PC-9 (cell line): ENCODE measurements around the gene IRS2. TPM values are rescaled to one million over a fixed set of nuclear protein-coding genes. Genes with fewer than 3 reads are reported as not detected.
"Not testable (repeated sequence)": the region's sequence is repeated elsewhere in the genome, so short reads cannot be mapped to it uniquely, and the experiment has no call there.

Experiments
- BruUV-seq: library from RNA; stranded (reverse); fragments of 400-500 nt; replicated peaks from 2 replicates; lab custom pipeline; 2021; lab: Mats Ljungman, UMichigan
- CTCF ChIA-PET: fragments of 300-600 bp; sonication (Branson Sonifier 250); formaldehyde crosslinking; loops from one replicate; lab custom pipeline; 2022; ENCODE audit warnings: antibody characterized with exemption; lab: Charles Lee
- POLR2A ChIA-PET: fragments of 300-600 bp; sonication (Branson Sonifier 250); formaldehyde crosslinking; loops from one replicate; lab custom pipeline; 2022; ENCODE audit warnings: antibody characterized with exemption; ENCODE audit not compliant: unreplicated experiment; lab: Charles Lee
- DNase-seq, 2 experiments: peaks; one replicate each; pipeline versions ENCODE4 v3.0.0 to v3.0.0-alpha.2; 2015 to 2022; ENCODE audit warnings: mixed read lengths in 1 of 2
- H2AFZ ChIP-seq: fragments of 200-600 bp; sonication (generic); 2 replicates; pipeline ENCODE4 v1.8.1; 2017; ENCODE audit warnings: antibody characterized with exemption
- H3F3A ChIP-seq: fragments of 200-600 bp; sonication (generic); 2 replicates; pipeline ENCODE4 v1.8.1; 2017; ENCODE audit warnings: antibody characterized with exemption, mild to moderate bottlenecking, low read depth; ENCODE audit not compliant: insufficient read depth
- H3K27ac ChIP-seq: fragments of 200-600 bp; sonication (generic); 2 replicates; pipeline ENCODE4 v1.6.1; 2016; ENCODE audit warnings: mixed run types
- H3K27me3 ChIP-seq: fragments of 200-600 bp; sonication (generic); 2 replicates; pipeline ENCODE4 v1.6.1; 2016; ENCODE audit warnings: low read depth, mixed run types; ENCODE audit not compliant: insufficient read depth
- H3K36me3 ChIP-seq: fragments of 200-600 bp; sonication (generic); 2 replicates; pipeline ENCODE4 v1.6.1; 2016; ENCODE audit warnings: low read depth, mixed run types
- H3K4me1 ChIP-seq: fragments of 200-600 bp; sonication (generic); replicated peaks from 2 replicates; pipeline ENCODE4 v1.6.1; 2016; ENCODE audit warnings: mixed run types; ENCODE audit not compliant: insufficient read depth
- H3K4me2 ChIP-seq: fragments of 200-600 bp; sonication (generic); 2 replicates; pipeline ENCODE4 v1.6.1; 2017; ENCODE audit warnings: mixed run types
- H3K4me3 ChIP-seq: fragments of 200-600 bp; sonication (generic); 2 replicates; pipeline ENCODE4 v1.6.1; 2016; ENCODE audit warnings: mixed run types
- H3K79me2 ChIP-seq: fragments of 200-600 bp; sonication (generic); 2 replicates; pipeline ENCODE4 v1.6.1; 2017; ENCODE audit warnings: low read depth, mixed run types
- H3K9me2 ChIP-seq: fragments of 200-600 bp; sonication (generic); 2 replicates; pipeline ENCODE4 v1.8.1; 2017; ENCODE audit warnings: mild to moderate bottlenecking; ENCODE audit not compliant: insufficient read depth
- H3K9me3 ChIP-seq: fragments of 200-600 bp; sonication (generic); 2 replicates; pipeline ENCODE4 v1.8.1; 2016; ENCODE audit warnings: low read depth; ENCODE audit not compliant: insufficient read depth
- H4K20me1 ChIP-seq: fragments of 200-600 bp; sonication (generic); 2 replicates; pipeline ENCODE4 v1.8.1; 2017; ENCODE audit not compliant: insufficient read depth
- EZH2 ChIP-seq: fragments of 200-600 bp; sonication (generic); IDR thresholded peaks from 2 replicates; pipeline ENCODE4 v1.8.0; 2017; ENCODE audit warnings: antibody characterized with exemption, low read depth
- intact Hi-C: fragments of 100-400 bp; cut with micrococcal nuclease; formaldehyde crosslinking; loops from one replicate; pipeline ENCODE4 v1.10.0; 2022; ENCODE audit not compliant: unreplicated experiment
- total RNA-seq: library from RNA; stranded (reverse); gene quantifications from 2 replicates; pipeline ENCODE4 v1.2.3, GENCODE V29; 2021
- TF ChIP-seq, protein P1 (sequence below): fragments of 200-600 bp; sonication (generic); conservative IDR thresholded peaks from 2 replicates; pipeline ENCODE4 v1.6.1; 2017; ENCODE audit warnings: mixed run types, antibody characterized with exemption, mild to moderate bottlenecking, moderate library complexity

IRS2 gene
- total RNA-seq, 1 experiment from 2014 or later = 31.3 TPM

DNA sequence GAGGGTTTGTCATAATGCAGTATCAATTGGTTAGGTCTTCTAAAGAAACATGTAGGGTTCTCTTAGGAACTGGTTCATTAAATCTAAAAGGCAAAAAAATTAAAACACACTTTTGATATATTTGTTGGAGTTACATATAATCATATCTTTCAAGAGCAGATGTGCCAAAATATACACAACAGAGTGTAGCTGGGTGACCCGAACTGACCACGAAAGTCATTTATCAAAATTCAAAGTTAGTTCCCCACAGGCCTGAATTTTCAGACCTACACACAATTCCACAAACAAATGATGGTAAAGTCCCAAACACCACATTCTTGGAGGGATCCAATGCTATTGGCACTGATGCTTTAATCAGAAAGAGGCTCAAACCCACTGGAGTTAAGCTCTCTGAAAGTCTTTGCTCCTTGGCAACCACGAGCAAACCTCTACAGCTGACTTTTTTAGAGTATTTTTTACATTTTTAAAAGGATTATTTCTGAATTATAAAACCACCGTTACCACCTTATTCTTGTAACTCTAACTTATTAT is 50.9 kb downstream of the IRS2 start:
- Histone ChIP-seq H3K27me3 (no peaks in the 10 kb centered on the region), H3K9me3 (no peaks in the 10 kb centered on the region), H3K9me2 (no peaks in the 10 kb centered on the region), H3K79me2 (no peaks in the 10 kb centered on the region), H3K4me2 (no peak overlapping the region), H3K27ac (no peak overlapping the region), H3K36me3 (no peaks in the 10 kb centered on the region), H3F3A (peaks cover 6% of the 10 kb centered on the region; the same call in 1 of the 2 replicates), H3K4me3 (no peak overlapping the region), H2AFZ (no peak overlapping the region), H4K20me1 (no peaks in the 10 kb centered on the region), H3K4me1 (peaks cover 18% of the 10 kb centered on the region)
- ChIA-PET POLR2A (no interaction called here), CTCF (no interaction called here)
- DNase-seq = no peak
- intact Hi-C loops = no loop called here
- TF ChIP-seq, protein P1, sequence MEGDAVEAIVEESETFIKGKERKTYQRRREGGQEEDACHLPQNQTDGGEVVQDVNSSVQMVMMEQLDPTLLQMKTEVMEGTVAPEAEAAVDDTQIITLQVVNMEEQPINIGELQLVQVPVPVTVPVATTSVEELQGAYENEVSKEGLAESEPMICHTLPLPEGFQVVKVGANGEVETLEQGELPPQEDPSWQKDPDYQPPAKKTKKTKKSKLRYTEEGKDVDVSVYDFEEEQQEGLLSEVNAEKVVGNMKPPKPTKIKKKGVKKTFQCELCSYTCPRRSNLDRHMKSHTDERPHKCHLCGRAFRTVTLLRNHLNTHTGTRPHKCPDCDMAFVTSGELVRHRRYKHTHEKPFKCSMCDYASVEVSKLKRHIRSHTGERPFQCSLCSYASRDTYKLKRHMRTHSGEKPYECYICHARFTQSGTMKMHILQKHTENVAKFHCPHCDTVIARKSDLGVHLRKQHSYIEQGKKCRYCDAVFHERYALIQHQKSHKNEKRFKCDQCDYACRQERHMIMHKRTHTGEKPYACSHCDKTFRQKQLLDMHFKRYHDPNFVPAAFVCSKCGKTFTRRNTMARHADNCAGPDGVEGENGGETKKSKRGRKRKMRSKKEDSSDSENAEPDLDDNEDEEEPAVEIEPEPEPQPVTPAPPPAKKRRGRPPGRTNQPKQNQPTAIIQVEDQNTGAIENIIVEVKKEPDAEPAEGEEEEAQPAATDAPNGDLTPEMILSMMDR = no peak
- TF ChIP-seq EZH2 = no peak
- no TSS peak for BruUV-seq

DNA sequence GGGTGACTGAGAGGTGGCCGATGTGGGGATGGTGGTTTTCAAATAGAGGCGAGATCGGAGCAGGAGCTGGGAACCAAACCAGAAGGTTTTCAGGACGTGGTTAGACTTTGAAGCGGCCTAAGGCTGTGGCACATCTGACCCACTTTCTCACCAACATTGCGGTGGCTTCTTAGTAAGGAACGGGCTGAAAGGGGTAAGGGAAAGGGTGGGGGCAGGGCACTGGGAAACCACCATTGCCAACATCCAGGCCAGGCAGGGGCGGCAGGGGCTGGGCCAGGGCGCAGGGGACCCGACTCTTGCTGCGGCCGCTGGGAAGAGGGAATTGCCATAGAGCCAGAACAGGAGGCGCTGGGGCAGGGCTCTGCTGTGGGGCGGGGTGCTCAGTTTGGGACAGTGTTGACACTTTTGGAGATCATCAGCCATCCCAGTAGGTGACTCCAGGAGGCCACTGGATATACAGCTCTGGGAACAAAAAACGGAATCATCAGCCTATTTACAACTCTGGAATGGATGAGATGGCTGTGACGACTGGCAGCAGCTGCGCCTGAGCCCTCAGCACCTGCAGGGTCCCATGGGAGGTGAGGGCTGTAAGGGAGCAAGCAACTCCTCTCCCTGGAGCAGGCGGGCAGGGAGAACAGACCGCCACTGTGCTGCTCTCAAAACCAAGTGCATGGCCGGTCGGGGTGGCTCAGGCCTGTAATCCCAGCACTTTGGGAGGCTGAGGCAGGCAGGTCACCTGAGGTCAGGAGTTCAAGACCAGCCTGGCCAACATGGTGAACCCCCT is 52.2 kb downstream of the IRS2 start:
- Histone ChIP-seq H3K4me2 (no peak overlapping the region), H3K4me3 (no peak overlapping the region), H3K9me2 (no peaks in the 10 kb centered on the region), H3K36me3 (no peaks in the 10 kb centered on the region), H3K4me1 (peaks cover 18% of the 10 kb centered on the region), H3K27ac (no peak overlapping the region), H3K9me3 (no peaks in the 10 kb centered on the region), H4K20me1 (no peaks in the 10 kb centered on the region), H3K79me2 (no peaks in the 10 kb centered on the region), H3K27me3 (no peaks in the 10 kb centered on the region), H2AFZ (no peak overlapping the region), H3F3A (peaks cover 6% of the 10 kb centered on the region; the same call in 1 of the 2 replicates)
- ChIA-PET POLR2A (no interaction called here), CTCF (no interaction called here)
- no TSS peak for BruUV-seq
- intact Hi-C loops = no loop called here
- DNase-seq = no peak
- TF ChIP-seq EZH2 = no peak
- TF ChIP-seq, protein P1 = no peak

DNA sequence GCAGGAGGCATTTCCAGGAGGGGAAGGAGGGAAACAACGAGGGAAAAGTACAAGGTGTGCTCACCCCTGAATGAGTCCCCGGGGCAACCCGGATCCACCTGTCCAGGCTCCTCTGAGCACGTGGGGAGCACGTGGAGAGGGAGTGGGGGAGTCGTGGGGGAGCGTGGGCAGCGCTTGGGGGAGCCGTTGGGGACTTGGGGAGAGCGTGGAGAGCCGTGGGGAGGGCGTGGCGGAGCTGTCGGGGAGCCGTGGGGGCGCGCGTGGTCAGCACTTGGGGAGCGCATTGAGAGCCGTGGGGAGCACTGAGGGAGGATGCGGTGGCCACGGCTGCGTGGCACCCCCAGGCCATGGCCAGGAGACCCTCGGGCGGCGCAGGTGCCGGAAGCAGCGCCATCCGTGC is 52.8 kb downstream of the IRS2 start:
- Histone ChIP-seq H3K27me3 (no peaks in the 10 kb centered on the region), H4K20me1 (no peaks in the 10 kb centered on the region), H3K4me2 (no peak overlapping the region), H3K79me2 (no peaks in the 10 kb centered on the region), H3K4me3 (no peak overlapping the region), H3K27ac (no peak overlapping the region), H3K4me1 (peaks cover 18% of the 10 kb centered on the region), H3F3A (peaks cover 6% of the 10 kb centered on the region; the same call in 1 of the 2 replicates), H3K9me3 (no peaks in the 10 kb centered on the region), H3K36me3 (no peaks in the 10 kb centered on the region), H2AFZ (no peak overlapping the region), H3K9me2 (no peaks in the 10 kb centered on the region)
- ChIA-PET POLR2A (no interaction called here), CTCF (no interaction called here)
- intact Hi-C loops = no loop called here
- DNase-seq = no peak
- BruUV-seq = no TSS peak
- TF ChIP-seq, protein P1 = no peak
- no peak for TF ChIP-seq EZH2

DNA sequence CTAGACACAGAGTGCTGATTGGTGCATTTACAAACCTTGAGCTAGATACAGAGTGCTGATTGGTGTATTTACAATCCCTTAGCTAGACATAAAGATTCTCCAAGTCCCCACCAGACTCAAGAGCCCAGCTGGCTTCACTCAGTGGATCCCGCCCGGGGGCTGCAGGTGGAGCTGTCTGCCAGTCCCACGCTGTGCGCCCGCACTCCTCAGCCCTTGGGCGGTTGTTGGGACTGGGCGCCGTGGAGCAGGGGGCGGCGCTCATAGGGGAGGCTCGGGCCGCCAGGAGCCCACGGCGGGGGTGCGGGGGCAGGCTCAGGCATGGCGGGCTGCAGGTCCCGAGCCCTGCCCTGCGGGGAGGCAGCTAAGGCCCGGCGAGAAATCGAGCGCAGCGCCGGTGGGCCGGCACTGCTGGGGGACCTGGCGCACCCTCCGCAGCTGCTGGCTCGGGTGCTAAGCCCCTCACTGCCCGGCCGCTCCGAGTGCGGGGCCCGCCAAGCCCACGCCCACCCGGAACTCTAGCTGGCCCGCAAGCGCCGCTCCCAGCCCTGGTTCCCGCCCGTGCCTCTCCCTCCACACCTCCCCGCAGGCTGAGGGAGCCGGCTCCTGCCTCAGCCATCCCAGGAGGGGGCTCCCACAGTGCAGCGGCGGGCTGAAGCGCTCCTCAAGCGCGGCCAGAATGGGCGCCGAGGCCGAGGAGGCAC is 53.8 kb downstream of the IRS2 start:
- DNase-seq, H3K4me3 ChIP-seq, H3K27me3 ChIP-seq, H3F3A ChIP-seq, H3K36me3 ChIP-seq, POLR2A ChIA-PET, H4K20me1 ChIP-seq, BruUV-seq, H3K4me1 ChIP-seq, H3K9me3 ChIP-seq, H3K4me2 ChIP-seq, intact Hi-C loops, H3K79me2 ChIP-seq, H2AFZ ChIP-seq, H3K9me2 ChIP-seq, H3K27ac ChIP-seq: not testable (repeated sequence)
- CTCF ChIA-PET = interaction anchor here (0.7 kb wide), 1 partner anchor 1558 kb away, joined by 4 read pairs; no protein-coding TSS in a partner anchor
